A673 (cell line): ENCODE data around the gene MRPL42. TPM values are rescaled to one million over a fixed set of nuclear protein-coding genes. Genes with fewer than 3 reads are reported as not detected.

Source experiments
- BruUV-seq: library from RNA; stranded (reverse); fragments of 400-500 nt; replicated peaks from 2 replicates; lab custom pipeline; 2021; lab: Mats Ljungman, UMichigan
- CTCF ChIA-PET: fragments of 300-600 bp; sonication (Branson Sonifier 250); formaldehyde crosslinking; loops from one replicate; lab custom pipeline; 2022; ENCODE audit warnings: antibody characterized with exemption; lab: Charles Lee
- POLR2A ChIA-PET: fragments of 300-600 bp; sonication (Branson Sonifier 250); formaldehyde crosslinking; loops from one replicate; lab custom pipeline; 2022; ENCODE audit warnings: antibody characterized with exemption; ENCODE audit not compliant: low non-redundant PET; lab: Charles Lee
- DNase-seq: peaks from one replicate; pipeline ENCODE4 v3.0.0-alpha.2; 2015; ENCODE audit warnings: low spot score
- H3K27ac ChIP-seq: fragments of 200-600 bp; sonication (generic); 2 replicates; pipeline ENCODE4 v1.5.1; 2016; ENCODE audit warnings: mixed run types, low read depth, mild to moderate bottlenecking, mixed read lengths, antibody characterized with exemption, low read length; ENCODE audit not compliant: poor library complexity, severe bottlenecking
- H3K27me3 ChIP-seq: fragments of 200-600 bp; sonication (generic); replicated peaks from 2 replicates; pipeline ENCODE4 v1.6.1; 2017; ENCODE audit warnings: mixed run types, low read depth, mild to moderate bottlenecking, mixed read lengths, antibody characterized with exemption, low read length; ENCODE audit not compliant: insufficient read depth, poor library complexity
- H3K36me3 ChIP-seq: fragments of 200-600 bp; sonication (generic); 2 replicates; pipeline ENCODE4 v1.6.1; 2016; ENCODE audit warnings: mixed run types, mild to moderate bottlenecking, mixed read lengths, antibody characterized with exemption, low read length; ENCODE audit not compliant: insufficient read depth, poor library complexity, severe bottlenecking
- H3K4me1 ChIP-seq: fragments of 200-600 bp; sonication (generic); 2 replicates; pipeline ENCODE4 v1.6.1; 2017; ENCODE audit warnings: mixed run types, mild to moderate bottlenecking, mixed read lengths, antibody characterized with exemption, low read length; ENCODE audit not compliant: insufficient read depth, poor library complexity, severe bottlenecking
- H3K4me3 ChIP-seq: fragments of 200-600 bp; sonication (generic); 2 replicates; pipeline ENCODE4 v1.5.1; 2016; ENCODE audit warnings: low read depth, mixed run types, mild to moderate bottlenecking, mixed read lengths, low read length; ENCODE audit not compliant: poor library complexity, severe bottlenecking
- H3K9me3 ChIP-seq: fragments of 200-600 bp; sonication (generic); 2 replicates; pipeline ENCODE4 v1.6.1; 2016; ENCODE audit warnings: mixed run types, low read depth, mild to moderate bottlenecking, mixed read lengths, antibody characterized with exemption, low read length; ENCODE audit not compliant: poor library complexity, severe bottlenecking
- CTCF ChIP-seq: fragments of 300-800, 200-600 bp; sonication (generic); conservative IDR thresholded peaks from 2 replicates; pipeline ENCODE4 v1.5.1; 2017; ENCODE audit warnings: low read depth, mild to moderate bottlenecking, antibody characterized with exemption, low read length, moderate library complexity, mixed read lengths
- EZH2 ChIP-seq: fragments of 200-600 bp; sonication (generic); IDR thresholded peaks from 2 replicates; pipeline ENCODE4 v1.6.1; 2017; ENCODE audit warnings: borderline replicate concordance, low read depth, mild to moderate bottlenecking, mixed read lengths, antibody characterized with exemption, low read length; ENCODE audit not compliant: poor library complexity, severe bottlenecking
- intact Hi-C: fragments of 100-400 bp; cut with micrococcal nuclease; formaldehyde crosslinking; loops from one replicate; pipeline ENCODE4 v1.10.0; 2022; ENCODE audit not compliant: unreplicated experiment
- total RNA-seq: library from RNA; stranded (reverse); gene quantifications from 2 replicates; pipeline ENCODE4 v1.2.3, GENCODE V29; 2021

The MRPL42 gene
- total RNA-seq, 1 experiment from 2014 or later: 196 TPM

GRCh38 chr12:93524386-93525133 lies 57.2 kb downstream of the MRPL42 start:
- ChIA-PET POLR2A (no interaction called here), CTCF (interaction anchor here (1.1 kb wide), 1 partner anchor 578 kb away, joined by 5 read pairs; no protein-coding TSS in a partner anchor)
- no TSS peak for BruUV-seq
- H3K4me1 ChIP-seq: peaks cover 4% of the 10 kb centered on the region
- no peak overlapping the region for H3K27ac ChIP-seq
- DNase-seq: no peak
- H3K4me3 ChIP-seq: no peak overlapping the region
- intact Hi-C loops: no loop called here
- H3K27me3 ChIP-seq: no peaks in the 10 kb centered on the region
- H3K9me3 ChIP-seq: no peaks in the 10 kb centered on the region
- TF ChIP-seq EZH2 (no peak), CTCF (no peak)
- no peaks in the 10 kb centered on the region for H3K36me3 ChIP-seq

GRCh38 chr12:93526786-93527428 lies 59.6 kb downstream of the MRPL42 start:
- TF ChIP-seq CTCF: no peak
- no peak for TF ChIP-seq EZH2
- Histone ChIP-seq H3K4me1 (peaks cover 4% of the 10 kb centered on the region), H3K27me3 (no peaks in the 10 kb centered on the region), H3K27ac (no peak overlapping the region), H3K9me3 (no peaks in the 10 kb centered on the region), H3K4me3 (no peak overlapping the region), H3K36me3 (no peaks in the 10 kb centered on the region)
- peak; percentile 55 for DNase-seq
- ChIA-PET POLR2A (no interaction called here), CTCF (interaction anchor here (0.6 to 1.2 kb wide), 2 partner anchors 312 to 575 kb away, joined by 3 to 4 read pairs; no protein-coding TSS in a partner anchor)
- intact Hi-C loops: no loop called here
- BruUV-seq: no TSS peak

GRCh38 chr12:93530358-93530757 lies 63.0 kb downstream of the MRPL42 start:
- CTCF ChIA-PET: no interaction called here
- no TSS peak for BruUV-seq
- peaks cover 4% of the 10 kb centered on the region for H3K4me1 ChIP-seq
- intact Hi-C loops: no loop called here
- no peaks in the 10 kb centered on the region for H3K27me3 ChIP-seq
- TF ChIP-seq EZH2 (no peak), CTCF (no peak)
- no peaks in the 10 kb centered on the region for H3K9me3 ChIP-seq
- H3K4me3 ChIP-seq: no peak overlapping the region
- no peak overlapping the region for H3K27ac ChIP-seq
- DNase-seq: no peak
- no peaks in the 10 kb centered on the region for H3K36me3 ChIP-seq
- POLR2A ChIA-PET: interaction anchor here (0.6 kb wide), 1 partner anchor 1166 kb away, joined by 5 read pairs; no protein-coding TSS in a partner anchor
